Fibroblast of mammary gland (primary cell): ENCODE data around the gene GAL3ST1.

Experiments
- DNase-seq: peaks from one replicate; pipeline ENCODE4 v3.0.0-alpha.2; 2010; ENCODE audit warnings: low read depth
- H3K4me3 ChIP-seq: 2 replicates; pipeline ENCODE4 v1.5.1; 2011; ENCODE audit warnings: low read depth, mild to moderate bottlenecking, low read length, moderate library complexity; ENCODE audit not compliant: control insufficient read depth
- CTCF ChIP-seq: conservative IDR thresholded peaks from 2 replicates; pipeline ENCODE4 v1.5.1; 2011; ENCODE audit warnings: low read depth, low read length, inconsistent platforms; ENCODE audit not compliant: control insufficient read depth, insufficient read depth

The GAL3ST1 gene

GRCh38 chr22:30516731-30517130, 57.7 kb downstream of the GAL3ST1 start:
- no peak for DNase-seq
- TF ChIP-seq CTCF = no peak
- H3K4me3 ChIP-seq = no peak overlapping the region

GRCh38 chr22:30516273-30516672, 58.2 kb downstream of the GAL3ST1 start:
- no peak for DNase-seq
- H3K4me3 ChIP-seq = no peak overlapping the region
- TF ChIP-seq CTCF = no peak

GRCh38 chr22:30514252-30514651, 60.2 kb downstream of the GAL3ST1 start:
- DNase-seq = no peak
- no peak for TF ChIP-seq CTCF
- H3K4me3 ChIP-seq = no peak overlapping the region

GRCh38 chr22:30513462-30513861, 61.0 kb downstream of the GAL3ST1 start:
- DNase-seq = no peak
- no peak for TF ChIP-seq CTCF
- no peak overlapping the region for H3K4me3 ChIP-seq

- DNase-seq = no peak
- no peak for TF ChIP-seq CTCF
- no peak overlapping the region for H3K4me3 ChIP-seq
These were observed 62.6 kb downstream of the GAL3ST1 start for GRCh38 chr22:30511911-30512310.

GRCh38 chr22:30511109-30511508, 63.4 kb downstream of the GAL3ST1 start:
- no peak for TF ChIP-seq CTCF
- no peak for DNase-seq

GRCh38 chr22:30508216-30508615, 66.2 kb downstream of the GAL3ST1 start:
- TF ChIP-seq CTCF = no peak
- DNase-seq = no peak
- H3K4me3 ChIP-seq = no peak overlapping the region

More at GRCh38 chr22:30511109-30511508, 63.4 kb downstream of the GAL3ST1 start:
- no peak overlapping the region for H3K4me3 ChIP-seq
